ENCODE results near the gene RPTOR. TPM values are rescaled to one million over a fixed set of nuclear protein-coding genes. Genes with fewer than 3 reads are reported as not detected.

The RPTOR gene
- total and polyA plus RNA-seq, 2 donors (not counting 3 experiments of a cell fraction or from before 2014, with no cell fraction given), result 10.7 to 41.8 TPM

GRCh38 chr17:80632046-80632581 is 87.5 kb downstream of the RPTOR start:
- no TSS peak for BruUV-seq (replicated peaks)
- no peak for TF ChIP-seq POLR2AphosphoS5 (IDR thresholded peaks at IDR 0.05; ENCODE audit: insufficient read depth, low read depth, low read length)
- no peak for TF ChIP-seq CTCF (IDR thresholded peaks at IDR 0.05; ENCODE audit: extremely low read depth in 1 of 2, insufficient read depth in 1 of 2, low read depth in 1 of 2, low read length in 2 of 2)
- TF ChIP-seq MAX (IDR thresholded peaks at IDR 0.05; ENCODE audit: insufficient read depth, insufficient read length), result no peak
- TF ChIP-seq POLR2A (IDR thresholded peaks at IDR 0.05; ENCODE audit: low read depth, low read length), result no peak
- no peak for TF ChIP-seq MYC (IDR thresholded peaks at IDR 0.05; ENCODE audit: low read depth, low read length)
- TF ChIP-seq EZH2 (IDR thresholded peaks at IDR 0.05; ENCODE audit: borderline replicate concordance, low read depth, low read length, severe bottlenecking), result no peak
- no peak for TF ChIP-seq GATA2 (IDR thresholded peaks at IDR 0.05; ENCODE audit: insufficient read depth, insufficient read length, low read depth, low read length)
- Histone ChIP-seq H3K4me3 (replicated peaks in 1 of 3; ENCODE audit: insufficient read depth in 1 of 3, low read depth in 1 of 3, low read length in 3 of 3) (no peak overlapping the region), H3K36me3 (ENCODE audit: control insufficient read depth in 2 of 2, extremely low read depth in 1 of 2, insufficient read depth in 2 of 2, low read length in 2 of 2) (no peaks in the 10 kb centered on the region), H4K20me1 (replicated peaks; ENCODE audit: control insufficient read depth, extremely low read depth, insufficient read depth, low read length) (no peaks in the 10 kb centered on the region), H3K9ac (replicated peaks; ENCODE audit: extremely low read depth, insufficient read depth, low read length) (no peak overlapping the region), H3K79me2 (ENCODE audit: control insufficient read depth, insufficient read depth, low read length) (peaks cover 21% of the 10 kb centered on the region), H3K9me3 (replicated peaks; ENCODE audit: control insufficient read depth, insufficient read depth, low read length) (no peaks in the 10 kb centered on the region), H2AFZ (ENCODE audit: low read depth, low read length) (no peak overlapping the region), H3K27me3 (ENCODE audit: control insufficient read depth in 2 of 2, insufficient read depth in 2 of 2, low read length in 2 of 2) (no peaks in the 10 kb centered on the region), H3K9me1 (replicated peaks; ENCODE audit: control insufficient read depth, extremely low read depth, insufficient read depth, low read length) (no peaks in the 10 kb centered on the region), H3K4me1 (ENCODE audit: control insufficient read depth, extremely low read depth, insufficient read depth, low read length) (no peaks in the 10 kb centered on the region), H3K27ac (ENCODE audit: insufficient read depth, low read depth, low read length) (no peak overlapping the region), H3K4me2 (ENCODE audit: insufficient read depth, low read length) (no peak overlapping the region)
- ChIA-PET CTCF (interaction anchor here (1.0 to 1.3 kb wide), 2 partner anchors 11 to 14 kb away, joined by 3 read pairs; no protein-coding TSS in a partner anchor), POLR2A (no interaction called here)
- intact Hi-C loops (cut with micrococcal nuclease) (no loop called here), dilution Hi-C loops (cut with MboI; ENCODE audit: extremely low pct_ligation_motif_present, low sequenced_read_pairs) (no loop called here)
- DNase-seq (ENCODE audit: low read depth, low spot score) (no peak), FAIRE-seq (no peak)

Measured in endothelial cell of umbilical vein (primary cell).